GM23338 (cell line): ENCODE results near the gene PCDHGA1.

Experiments used
- CTCF ChIP-seq, 2 experiments: fragments of 200-600 bp in 1 of 2; sonication (generic) in 1 of 2; conservative IDR thresholded peaks; 2 replicates each; pipeline versions ENCODE4 v1.5.1 to v1.6.1; 2016 to 2017; ENCODE audit warnings: antibody characterized with exemption in 2 of 2, low read depth in 2 of 2, mild to moderate bottlenecking in 2 of 2, moderate library complexity in 1 of 2
- EZH2 ChIP-seq: fragments of 200-600 bp; sonication (generic); IDR thresholded peaks from one replicate; pipeline ENCODE4 v1.8.0; 2017; ENCODE audit warnings: antibody characterized with exemption, mild to moderate bottlenecking, low read depth; ENCODE audit not compliant: unreplicated experiment
- EZH2phosphoT487 ChIP-seq: fragments of 200-600 bp; sonication (generic); IDR thresholded peaks from one replicate; pipeline ENCODE4 v1.8.1; 2018; ENCODE audit warnings: antibody characterized with exemption; ENCODE audit not compliant: unreplicated experiment
- JUNB ChIP-seq: IDR thresholded peaks from one replicate; pipeline ENCODE4 v1.6.1; 2016; ENCODE audit warnings: antibody characterized with exemption; ENCODE audit not compliant: unreplicated experiment
- POLR2AphosphoS5 ChIP-seq: IDR thresholded peaks from 2 replicates; pipeline ENCODE4 v1.6.1; 2016; ENCODE audit warnings: antibody characterized with exemption, low read depth

DNA sequence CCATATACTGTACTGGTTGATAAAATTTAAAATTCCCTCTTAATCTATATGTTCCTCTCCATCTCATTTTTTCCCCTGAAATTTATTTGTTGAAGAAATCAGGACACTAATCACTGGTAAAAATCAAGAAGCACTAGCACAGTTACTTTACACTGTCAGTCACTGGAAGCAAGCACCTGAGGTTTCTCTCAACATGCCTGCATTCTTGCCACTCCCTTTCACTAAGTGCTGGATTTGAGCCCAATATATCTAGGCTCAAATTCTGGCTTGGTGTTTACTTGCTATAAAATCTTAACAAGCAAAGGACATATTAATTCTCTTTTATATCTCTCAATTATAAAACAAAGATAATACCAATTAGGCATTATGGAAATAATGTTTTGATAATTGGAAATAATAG, 229.8 kb downstream of the PCDHGA1 start:
- TF ChIP-seq EZH2 (no peak), EZH2phosphoT487 (no peak), POLR2AphosphoS5 (no peak), CTCF (conservative IDR thresholded peaks at IDR 0.05; ENCODE audit: low read depth in 2 of 2) (no peak), JUNB (no peak)
